ENCODE measurements around the gene PLA2G6. TPM values are rescaled to one million over a fixed set of nuclear protein-coding genes. Genes with fewer than 3 reads are reported as not detected.

PLA2G6 gene
- total RNA-seq, 1 experiment from 2014 or later = 16.2 TPM

DNA sequence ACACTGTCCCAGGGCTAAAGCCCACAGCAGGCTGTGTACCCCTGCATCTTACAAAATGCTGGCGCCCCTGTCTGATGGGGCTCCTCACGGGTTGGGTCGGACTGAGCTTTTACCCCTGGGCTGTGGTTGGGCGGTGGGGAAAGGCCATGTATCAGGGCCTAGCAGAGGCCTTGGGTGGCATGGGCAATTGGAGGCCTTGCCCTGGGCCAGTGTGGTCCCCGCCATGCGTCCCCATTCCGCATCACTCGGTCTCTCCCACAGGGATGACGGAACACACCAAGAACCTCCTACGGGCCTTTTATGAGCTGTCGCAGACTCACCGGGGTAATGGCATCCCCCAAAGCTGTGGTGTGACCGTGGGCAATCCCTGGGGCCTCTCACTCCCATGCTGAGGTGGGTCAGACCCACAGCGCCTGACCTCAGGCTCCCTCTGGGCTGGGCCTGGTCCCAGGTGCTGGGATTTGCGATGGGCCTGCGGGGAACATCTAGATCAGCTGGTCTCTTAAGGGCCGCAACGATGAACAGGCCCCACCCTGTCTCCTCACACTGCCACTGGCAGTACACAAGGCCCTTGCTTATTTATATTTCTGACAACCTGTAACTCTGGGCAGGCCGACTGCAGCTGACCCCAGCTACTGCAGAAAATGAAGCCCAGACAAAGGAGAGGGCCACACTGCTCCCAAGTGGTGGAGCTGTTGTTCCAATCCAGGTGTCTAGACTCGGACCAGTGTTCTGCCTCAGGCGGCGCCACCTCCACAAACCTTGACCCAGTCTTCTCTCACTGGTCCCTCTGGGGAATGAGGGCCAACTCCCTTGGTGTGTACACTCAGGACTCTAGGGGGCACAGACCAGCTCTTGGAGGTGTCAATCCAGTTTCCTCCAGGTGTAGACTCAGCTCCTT lies 110.0 kb downstream of the PLA2G6 start:
- ATAC-seq (no peak), DNase-seq (ENCODE audit: low read depth, low spot score) (no peak)
- no peaks in the 10 kb centered on the region for H3K36me3 ChIP-seq (ENCODE audit: control insufficient read depth, insufficient read depth, low read length)
- no peaks in the 10 kb centered on the region for H3K4me1 ChIP-seq (ENCODE audit: control insufficient read depth, insufficient read depth, low read length)
- POLR2A ChIA-PET = interaction anchor here (0.5 to 1.0 kb wide), 2 partner anchors 26 to 423 kb away, joined by 3 to 4 read pairs; no protein-coding TSS in a partner anchor
- CTCF ChIA-PET = interaction anchor here (0.7 to 0.8 kb wide), 2 partner anchors 20 to 42 kb away, joined by 3 to 4 read pairs; no protein-coding TSS in a partner anchor
- TF ChIP-seq, protein P1, sequence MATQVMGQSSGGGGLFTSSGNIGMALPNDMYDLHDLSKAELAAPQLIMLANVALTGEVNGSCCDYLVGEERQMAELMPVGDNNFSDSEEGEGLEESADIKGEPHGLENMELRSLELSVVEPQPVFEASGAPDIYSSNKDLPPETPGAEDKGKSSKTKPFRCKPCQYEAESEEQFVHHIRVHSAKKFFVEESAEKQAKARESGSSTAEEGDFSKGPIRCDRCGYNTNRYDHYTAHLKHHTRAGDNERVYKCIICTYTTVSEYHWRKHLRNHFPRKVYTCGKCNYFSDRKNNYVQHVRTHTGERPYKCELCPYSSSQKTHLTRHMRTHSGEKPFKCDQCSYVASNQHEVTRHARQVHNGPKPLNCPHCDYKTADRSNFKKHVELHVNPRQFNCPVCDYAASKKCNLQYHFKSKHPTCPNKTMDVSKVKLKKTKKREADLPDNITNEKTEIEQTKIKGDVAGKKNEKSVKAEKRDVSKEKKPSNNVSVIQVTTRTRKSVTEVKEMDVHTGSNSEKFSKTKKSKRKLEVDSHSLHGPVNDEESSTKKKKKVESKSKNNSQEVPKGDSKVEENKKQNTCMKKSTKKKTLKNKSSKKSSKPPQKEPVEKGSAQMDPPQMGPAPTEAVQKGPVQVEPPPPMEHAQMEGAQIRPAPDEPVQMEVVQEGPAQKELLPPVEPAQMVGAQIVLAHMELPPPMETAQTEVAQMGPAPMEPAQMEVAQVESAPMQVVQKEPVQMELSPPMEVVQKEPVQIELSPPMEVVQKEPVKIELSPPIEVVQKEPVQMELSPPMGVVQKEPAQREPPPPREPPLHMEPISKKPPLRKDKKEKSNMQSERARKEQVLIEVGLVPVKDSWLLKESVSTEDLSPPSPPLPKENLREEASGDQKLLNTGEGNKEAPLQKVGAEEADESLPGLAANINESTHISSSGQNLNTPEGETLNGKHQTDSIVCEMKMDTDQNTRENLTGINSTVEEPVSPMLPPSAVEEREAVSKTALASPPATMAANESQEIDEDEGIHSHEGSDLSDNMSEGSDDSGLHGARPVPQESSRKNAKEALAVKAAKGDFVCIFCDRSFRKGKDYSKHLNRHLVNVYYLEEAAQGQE (IDR thresholded peaks at IDR 0.05; ENCODE audit: insufficient read depth in 1 of 2, low read depth in 2 of 2, low read length in 1 of 2) = no peak
- BruUV-seq (replicated peaks) = no TSS peak
- no peak overlapping the region for H3K27ac ChIP-seq (ENCODE audit: low read length)
- in situ Hi-C loops (cut with HindIII; ENCODE audit: low pct_unique_long_range_greater_than_20kb, low sequenced_read_pairs) = no loop called here
- no peak overlapping the region for H3K4me3 ChIP-seq (ENCODE audit: low read depth in 2 of 2, low read length in 2 of 2)
- no peaks in the 10 kb centered on the region for H3K27me3 ChIP-seq (ENCODE audit: control insufficient read depth, insufficient read depth, low read length)
- H3K9me3 ChIP-seq (ENCODE audit: control insufficient read depth, insufficient read depth, low read depth, low read length) = no peaks in the 10 kb centered on the region
- intact Hi-C loops (cut with micrococcal nuclease; ENCODE audit: unreplicated experiment) = no loop called here

DNA sequence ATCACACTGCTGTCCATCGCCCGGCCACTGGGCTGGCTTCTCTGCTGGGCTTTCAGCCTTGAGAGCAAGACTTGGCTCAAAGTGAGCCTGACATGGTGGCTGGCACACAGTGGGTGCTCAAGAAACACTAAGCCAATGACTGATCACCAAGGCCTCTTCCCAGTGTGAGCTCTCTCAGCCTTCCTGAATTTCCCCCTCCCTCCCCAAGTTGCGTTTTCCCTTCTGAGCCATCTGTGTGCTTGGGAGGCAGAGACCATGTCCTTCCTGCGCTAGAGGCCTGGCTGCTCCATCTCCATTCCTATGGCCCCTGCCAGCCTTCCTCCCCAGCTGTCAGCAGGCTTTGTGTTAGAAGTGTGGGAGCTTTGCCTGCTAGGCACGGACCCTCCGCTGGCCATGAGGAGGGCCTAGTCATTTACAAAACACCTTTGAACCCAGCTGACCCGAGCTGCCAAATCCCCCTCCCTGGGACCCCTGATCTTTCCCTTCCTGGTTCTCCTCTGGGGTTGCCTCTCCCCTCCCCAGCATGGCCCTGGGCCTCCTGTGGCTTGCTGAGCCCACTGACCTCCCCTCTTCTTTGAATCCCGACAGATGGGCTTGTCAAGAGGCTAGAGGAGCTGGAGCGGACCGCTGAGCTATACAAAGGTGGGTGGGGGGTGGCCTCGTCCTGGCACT lies 111.2 kb downstream of the PLA2G6 start:
- no peak for DNase-seq (ENCODE audit: low read depth, low spot score)
- ChIA-PET POLR2A (no interaction called here), CTCF (interaction anchor here (0.6 kb wide), 1 partner anchor 20 kb away, joined by 9 read pairs; no protein-coding TSS in a partner anchor)
- TF ChIP-seq, protein P2, sequence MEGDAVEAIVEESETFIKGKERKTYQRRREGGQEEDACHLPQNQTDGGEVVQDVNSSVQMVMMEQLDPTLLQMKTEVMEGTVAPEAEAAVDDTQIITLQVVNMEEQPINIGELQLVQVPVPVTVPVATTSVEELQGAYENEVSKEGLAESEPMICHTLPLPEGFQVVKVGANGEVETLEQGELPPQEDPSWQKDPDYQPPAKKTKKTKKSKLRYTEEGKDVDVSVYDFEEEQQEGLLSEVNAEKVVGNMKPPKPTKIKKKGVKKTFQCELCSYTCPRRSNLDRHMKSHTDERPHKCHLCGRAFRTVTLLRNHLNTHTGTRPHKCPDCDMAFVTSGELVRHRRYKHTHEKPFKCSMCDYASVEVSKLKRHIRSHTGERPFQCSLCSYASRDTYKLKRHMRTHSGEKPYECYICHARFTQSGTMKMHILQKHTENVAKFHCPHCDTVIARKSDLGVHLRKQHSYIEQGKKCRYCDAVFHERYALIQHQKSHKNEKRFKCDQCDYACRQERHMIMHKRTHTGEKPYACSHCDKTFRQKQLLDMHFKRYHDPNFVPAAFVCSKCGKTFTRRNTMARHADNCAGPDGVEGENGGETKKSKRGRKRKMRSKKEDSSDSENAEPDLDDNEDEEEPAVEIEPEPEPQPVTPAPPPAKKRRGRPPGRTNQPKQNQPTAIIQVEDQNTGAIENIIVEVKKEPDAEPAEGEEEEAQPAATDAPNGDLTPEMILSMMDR (IDR thresholded peaks at IDR 0.05) = no peak
- TF ChIP-seq, protein P1 (IDR thresholded peaks at IDR 0.05; ENCODE audit: insufficient read depth in 1 of 2, low read depth in 2 of 2, low read length in 1 of 2) = no peak
- TF ChIP-seq SIN3A (IDR thresholded peaks at IDR 0.05; ENCODE audit: borderline replicate concordance, insufficient read depth, low read depth, low read length) (no peak), POLR2AphosphoS5 (IDR thresholded peaks at IDR 0.05; ENCODE audit: low read depth, low read length) (no peak), TCF7L2 (IDR thresholded peaks at IDR 0.05; ENCODE audit: low read depth, low read length) (no peak)
- no peak overlapping the region for H3K4me3 ChIP-seq (ENCODE audit: low read depth in 2 of 2, low read length in 2 of 2)
- H3K4me1 ChIP-seq (ENCODE audit: control insufficient read depth, insufficient read depth, low read length) = no peaks in the 10 kb centered on the region
- no peaks in the 10 kb centered on the region for H3K9me3 ChIP-seq (ENCODE audit: control insufficient read depth, insufficient read depth, low read depth, low read length)
- no TSS peak for BruUV-seq (replicated peaks)
- H3K27me3 ChIP-seq (ENCODE audit: control insufficient read depth, insufficient read depth, low read length) = no peaks in the 10 kb centered on the region
- intact Hi-C loops (cut with micrococcal nuclease; ENCODE audit: unreplicated experiment) (no loop called here), in situ Hi-C loops (cut with HindIII; ENCODE audit: low pct_unique_long_range_greater_than_20kb, low sequenced_read_pairs) (no loop called here)
- ATAC-seq = no peak
- no peak overlapping the region for H3K27ac ChIP-seq (ENCODE audit: low read length)
- no peaks in the 10 kb centered on the region for H3K36me3 ChIP-seq (ENCODE audit: control insufficient read depth, insufficient read depth, low read length)
